ENCODE measurements around the gene BFSP1.

The BFSP1 gene

DNA sequence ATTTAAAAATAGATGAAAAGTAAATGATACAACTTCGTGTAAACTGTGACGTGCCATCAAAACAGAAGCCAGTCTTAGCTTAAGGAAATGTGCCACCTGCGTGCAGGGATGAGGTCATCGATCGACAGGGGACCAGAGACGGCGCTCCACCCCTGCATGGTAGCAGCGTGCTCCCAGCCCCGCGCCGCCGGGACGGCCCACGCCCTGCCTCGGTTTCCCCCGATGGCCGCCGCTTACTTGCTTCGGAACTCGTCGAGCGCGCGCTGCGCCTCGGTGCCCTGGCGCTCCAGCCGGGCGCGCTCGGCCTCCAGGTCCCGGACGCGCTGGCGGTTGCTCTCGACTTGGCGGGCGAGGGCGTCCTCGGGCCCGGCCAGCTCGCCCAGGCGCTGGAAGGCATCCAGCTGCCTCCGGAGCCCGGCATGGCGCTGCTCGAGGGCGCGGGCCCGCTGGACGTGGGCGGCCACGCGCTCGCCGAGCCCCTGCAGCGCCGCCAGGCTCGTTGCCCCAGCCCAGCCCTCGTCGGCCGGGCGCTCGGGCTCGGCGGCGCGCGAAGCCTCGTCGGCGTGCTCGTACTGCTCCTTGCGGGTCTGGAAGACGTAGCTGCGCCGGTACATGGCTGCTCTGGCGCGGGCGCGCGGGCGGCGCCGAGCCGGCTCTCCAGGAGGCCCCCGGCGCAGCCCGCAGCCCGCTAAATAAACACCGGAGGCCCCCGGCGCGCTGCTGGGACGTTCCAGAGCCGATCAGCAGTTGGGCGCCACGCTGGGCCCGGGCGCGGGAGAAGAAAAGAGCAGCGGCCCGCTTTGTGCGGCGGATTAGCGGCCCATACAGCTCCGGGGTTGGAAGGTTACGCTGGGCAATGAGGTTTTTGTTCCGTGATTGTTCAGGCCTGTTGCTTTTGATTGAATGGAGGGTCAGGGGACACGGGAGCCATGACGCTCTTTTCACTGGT, at the start of gene BFSP1:
TSS of gene BFSP1 (minus strand) at position 664 of the 949 bp plus-strand sequence. CDS start at position 614, 50 bp downstream.
- DNase-seq (ENCODE audit: low spot score), result peak; percentile 61
- TF ChIP-seq, protein P1, sequence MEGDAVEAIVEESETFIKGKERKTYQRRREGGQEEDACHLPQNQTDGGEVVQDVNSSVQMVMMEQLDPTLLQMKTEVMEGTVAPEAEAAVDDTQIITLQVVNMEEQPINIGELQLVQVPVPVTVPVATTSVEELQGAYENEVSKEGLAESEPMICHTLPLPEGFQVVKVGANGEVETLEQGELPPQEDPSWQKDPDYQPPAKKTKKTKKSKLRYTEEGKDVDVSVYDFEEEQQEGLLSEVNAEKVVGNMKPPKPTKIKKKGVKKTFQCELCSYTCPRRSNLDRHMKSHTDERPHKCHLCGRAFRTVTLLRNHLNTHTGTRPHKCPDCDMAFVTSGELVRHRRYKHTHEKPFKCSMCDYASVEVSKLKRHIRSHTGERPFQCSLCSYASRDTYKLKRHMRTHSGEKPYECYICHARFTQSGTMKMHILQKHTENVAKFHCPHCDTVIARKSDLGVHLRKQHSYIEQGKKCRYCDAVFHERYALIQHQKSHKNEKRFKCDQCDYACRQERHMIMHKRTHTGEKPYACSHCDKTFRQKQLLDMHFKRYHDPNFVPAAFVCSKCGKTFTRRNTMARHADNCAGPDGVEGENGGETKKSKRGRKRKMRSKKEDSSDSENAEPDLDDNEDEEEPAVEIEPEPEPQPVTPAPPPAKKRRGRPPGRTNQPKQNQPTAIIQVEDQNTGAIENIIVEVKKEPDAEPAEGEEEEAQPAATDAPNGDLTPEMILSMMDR (IDR thresholded peaks at IDR 0.05; ENCODE audit: extremely low read depth, insufficient read depth, missing control alignments), result no peak
- in situ Hi-C loops (cut with MboI; ENCODE audit: low pct_unique_long_range_greater_than_20kb, low sequenced_read_pairs, unreplicated experiment), result loop anchor here (25.0 kb wide), 1 partner anchor 406 kb away; no protein-coding TSS in a partner anchor

DNA sequence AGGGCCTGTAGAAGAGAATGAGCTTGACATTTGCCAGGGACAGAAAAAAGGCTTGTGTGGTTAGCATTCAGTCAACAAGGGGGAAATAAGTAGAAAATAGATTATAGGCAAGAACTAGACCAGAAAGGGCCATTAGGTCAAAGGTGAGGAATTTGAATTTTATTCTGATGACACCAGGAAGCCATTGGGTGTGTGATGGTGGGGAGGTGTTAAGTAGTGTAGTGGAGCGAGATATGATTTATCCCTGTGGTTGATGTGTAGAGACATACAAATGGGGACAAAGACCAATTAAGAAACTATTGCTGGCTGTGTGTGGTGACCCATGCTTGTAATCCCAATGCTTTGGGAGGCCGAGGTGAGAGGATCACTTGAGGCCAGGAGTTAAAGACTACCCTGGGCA, 49.7 kb upstream of the BFSP1 start:
- in situ Hi-C loops (cut with MboI; ENCODE audit: low pct_unique_long_range_greater_than_20kb, low sequenced_read_pairs, unreplicated experiment), result no loop called here
- DNase-seq (ENCODE audit: low spot score), result no peak
- TF ChIP-seq, protein P1 (IDR thresholded peaks at IDR 0.05; ENCODE audit: extremely low read depth, insufficient read depth, missing control alignments), result no peak

DNA sequence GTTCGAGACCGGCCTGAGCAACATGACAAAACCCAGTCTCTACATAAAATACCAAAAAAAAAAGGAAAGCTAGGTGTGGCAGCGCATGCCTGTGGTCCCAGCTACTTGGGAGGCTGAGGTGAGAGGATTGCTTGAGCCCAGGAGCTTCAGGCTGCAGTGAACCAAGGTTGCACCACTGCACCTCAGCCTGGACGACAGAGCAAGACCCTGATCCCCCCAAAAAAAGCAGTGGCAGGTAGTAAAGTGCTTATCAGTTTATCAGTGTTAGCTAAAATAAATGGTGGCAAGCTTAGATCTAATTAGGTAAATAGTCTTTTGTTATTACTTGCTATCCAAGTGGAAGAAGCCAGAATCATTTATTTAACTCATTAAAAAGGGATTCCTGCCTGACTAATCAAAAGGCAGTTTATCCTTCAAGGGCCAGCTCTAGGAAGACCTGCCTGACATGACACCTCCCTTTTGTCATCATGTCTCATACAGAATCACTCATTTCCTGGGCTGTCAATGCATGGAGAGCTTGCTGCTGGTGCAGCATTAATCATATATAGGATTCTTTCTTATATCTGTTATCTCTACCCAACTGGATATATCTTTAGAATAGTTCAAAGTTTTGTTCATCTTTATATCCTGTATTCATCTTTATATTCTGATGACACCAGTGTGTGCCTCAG, 48.3 kb upstream of the BFSP1 start:
- in situ Hi-C loops (cut with MboI; ENCODE audit: low pct_unique_long_range_greater_than_20kb, low sequenced_read_pairs, unreplicated experiment), result no loop called here
- TF ChIP-seq, protein P1 (IDR thresholded peaks at IDR 0.05; ENCODE audit: extremely low read depth, insufficient read depth, missing control alignments), result no peak
- no peak for DNase-seq (ENCODE audit: low spot score)

DNA sequence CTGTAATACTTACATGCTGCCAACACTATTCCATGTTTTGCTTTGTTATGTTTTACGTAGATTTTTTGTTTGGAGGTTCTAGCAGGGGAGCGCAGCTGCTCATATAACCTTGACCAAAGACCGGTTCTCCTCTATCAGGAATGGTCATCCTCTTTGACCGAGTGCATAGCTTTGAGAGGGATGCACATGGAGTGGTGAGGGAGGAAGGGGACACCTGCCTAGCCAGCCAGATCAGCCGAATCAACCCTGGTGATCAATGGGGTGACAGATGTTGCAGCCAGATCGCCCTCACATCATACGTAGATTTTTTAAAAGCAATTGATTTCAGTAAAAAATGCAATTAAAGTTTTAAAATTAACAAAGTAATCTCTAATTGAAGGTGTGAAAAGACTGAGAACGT, 45.0 kb upstream of the BFSP1 start:
- TF ChIP-seq, protein P1 (IDR thresholded peaks at IDR 0.05; ENCODE audit: extremely low read depth, insufficient read depth, missing control alignments), result no peak
- in situ Hi-C loops (cut with MboI; ENCODE audit: low pct_unique_long_range_greater_than_20kb, low sequenced_read_pairs, unreplicated experiment), result no loop called here
- DNase-seq (ENCODE audit: low spot score), result no peak

DNA sequence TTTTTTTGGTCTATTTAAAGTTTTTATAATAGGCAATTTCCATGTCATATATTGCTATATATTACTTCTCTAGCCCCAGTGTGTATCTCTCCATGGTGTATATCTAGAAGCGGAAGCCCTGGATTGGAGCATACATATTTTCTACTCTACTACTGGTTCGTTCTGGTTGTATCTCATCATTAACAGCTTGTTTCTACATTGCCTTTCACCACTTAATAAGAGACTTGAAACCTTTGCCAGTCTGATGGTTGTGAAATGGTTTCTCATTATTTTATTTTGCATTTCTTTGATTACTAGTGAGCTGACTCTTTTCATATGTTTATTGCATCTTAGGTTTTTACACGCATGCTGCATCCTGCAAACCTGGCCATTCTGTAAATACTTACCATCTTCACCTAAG, 42.3 kb upstream of the BFSP1 start:
- TF ChIP-seq, protein P1 (IDR thresholded peaks at IDR 0.05; ENCODE audit: extremely low read depth, insufficient read depth, missing control alignments), result no peak
- in situ Hi-C loops (cut with MboI; ENCODE audit: low pct_unique_long_range_greater_than_20kb, low sequenced_read_pairs, unreplicated experiment), result no loop called here
- no peak for DNase-seq (ENCODE audit: low spot score)

DNA sequence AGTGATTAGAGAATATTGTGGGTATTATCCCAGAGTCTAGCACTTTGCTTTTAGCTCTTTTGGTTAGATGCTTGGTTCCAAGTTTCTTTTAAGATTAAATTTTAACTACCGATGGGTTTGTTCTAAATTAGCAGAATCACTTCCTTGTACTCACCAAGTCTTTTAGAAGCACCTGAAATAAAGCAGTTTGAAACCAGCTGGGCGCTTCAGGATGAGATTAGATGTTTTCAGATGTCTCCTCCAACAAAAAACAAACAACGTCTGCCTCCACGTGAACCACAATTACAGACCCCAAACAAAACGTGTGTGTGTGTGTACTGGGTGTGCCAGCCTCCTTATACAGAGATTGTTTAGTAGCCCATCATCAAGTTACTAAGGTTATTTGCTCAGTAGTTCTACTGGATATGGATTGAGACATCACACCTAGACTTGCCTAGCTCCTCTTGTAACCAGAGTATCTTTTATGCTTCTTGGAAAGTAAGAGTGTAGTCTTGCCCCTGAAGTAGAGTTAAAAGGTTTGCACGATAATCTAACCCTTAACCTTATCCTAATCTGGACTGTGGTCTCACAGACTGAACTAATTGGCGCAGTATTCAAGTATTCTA, 41.0 kb upstream of the BFSP1 start:
- no peak for DNase-seq (ENCODE audit: low spot score)
- in situ Hi-C loops (cut with MboI; ENCODE audit: low pct_unique_long_range_greater_than_20kb, low sequenced_read_pairs, unreplicated experiment), result no loop called here
- TF ChIP-seq, protein P1 (IDR thresholded peaks at IDR 0.05; ENCODE audit: extremely low read depth, insufficient read depth, missing control alignments), result no peak
